ENCODE measurements around the gene ABCC3.

Gene ABCC3

DNA sequence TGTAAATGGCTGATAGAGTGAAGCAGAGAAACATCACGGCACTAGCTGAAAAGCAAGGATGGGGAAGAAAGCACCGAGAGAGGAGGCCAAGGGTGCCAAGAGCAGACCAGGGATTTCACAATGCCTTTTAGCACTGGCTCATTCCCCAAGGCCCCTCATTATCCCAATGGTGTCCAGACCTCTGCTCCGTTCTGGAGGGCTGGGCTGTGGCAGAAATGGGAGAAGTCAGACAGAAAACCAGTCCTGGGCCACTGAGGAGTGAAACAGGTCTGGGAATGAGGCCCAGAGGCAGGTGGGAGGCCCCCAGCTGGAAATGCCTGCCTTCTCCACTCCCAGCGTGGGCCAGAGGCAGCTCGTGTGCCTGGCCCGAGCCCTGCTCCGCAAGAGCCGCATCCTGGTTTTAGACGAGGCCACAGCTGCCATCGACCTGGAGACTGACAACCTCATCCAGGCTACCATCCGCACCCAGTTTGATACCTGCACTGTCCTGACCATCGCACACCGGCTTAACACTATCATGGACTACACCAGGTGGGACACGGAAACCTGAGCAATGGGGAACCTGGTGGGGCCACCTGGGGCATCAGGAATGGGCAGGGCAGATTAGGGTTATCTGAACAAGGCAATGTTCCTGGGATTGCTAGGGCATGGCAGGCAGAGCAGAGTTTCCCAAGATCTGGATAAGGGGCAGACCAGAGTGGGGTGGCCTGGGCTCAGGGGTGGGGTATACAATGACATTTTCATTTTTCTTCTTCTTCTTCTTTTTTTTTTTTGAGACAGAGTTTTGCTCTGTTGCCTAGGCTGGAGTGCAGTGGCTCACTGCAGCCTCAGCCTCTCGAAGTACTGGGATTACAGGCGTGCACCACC is 52.8 kb downstream of the ABCC3 start:
- Histone ChIP-seq H4K91ac (ENCODE audit: low read depth, low read length, poor library complexity) (no peak overlapping the region), H3K27ac (replicated peaks; ENCODE audit: low read length) (no peak overlapping the region)
- WGBS, 2 donors (ENCODE audit: extremely low coverage in 2 of 2, insufficient read length in 2 of 2, insufficient replicate concordance in 1 of 2), result no CpG with 5 or more reads among the region's 16 CpGs

GRCh38 chr17:50688245-50688644 is 53.6 kb downstream of the ABCC3 start:
- no CpG with 5 or more reads among the region's 3 CpGs for WGBS, 2 donors (ENCODE audit: extremely low coverage in 2 of 2, insufficient read length in 2 of 2, insufficient replicate concordance in 1 of 2)
- no peak overlapping the region for H3K27ac ChIP-seq (replicated peaks; ENCODE audit: low read length)

More for the DNA sequence above, 52.8 kb downstream of the ABCC3 start:
- no peak overlapping the region for H3K4me2 ChIP-seq (ENCODE audit: insufficient read depth, low read length, poor library complexity, severe bottlenecking)
- no peak overlapping the region for H3K4ac ChIP-seq (ENCODE audit: low read length)
- no peaks in the 10 kb centered on the region for H3K79me1 ChIP-seq (ENCODE audit: low read depth, low read length)
- peaks cover 0 to 2% of the 10 kb centered on the region in 2 donors for H3K36me3 ChIP-seq (replicated peaks in 1 of 2; ENCODE audit: control insufficient read depth in 2 of 2, insufficient read depth in 2 of 2, low read length in 2 of 2)
- peaks cover 45 to 46% of the 10 kb centered on the region in 2 donors for H3K4me1 ChIP-seq (ENCODE audit: control insufficient read depth in 2 of 2, insufficient read depth in 1 of 2, low read depth in 1 of 2, low read length in 2 of 2)
- H3K14ac ChIP-seq (ENCODE audit: low read length), result no peak overlapping the region
- H2BK12ac ChIP-seq (ENCODE audit: low read length), result peak overlapping the region; percentile 27
- H4K8ac ChIP-seq (ENCODE audit: low read depth, low read length), result peak overlapping the region; percentile 10
- H3K4me3 ChIP-seq (ENCODE audit: low read length in 2 of 2), result no peak overlapping the region
- peak overlapping the region; percentile 8 for H2BK15ac ChIP-seq (ENCODE audit: low read length)
- no peak overlapping the region for H3K23ac ChIP-seq (ENCODE audit: low read depth, low read length, poor library complexity)
- H2BK120ac ChIP-seq (ENCODE audit: low read depth, low read length), result no peak overlapping the region
- no peak overlapping the region for H3K9ac ChIP-seq (ENCODE audit: low read depth, low read length, poor library complexity)
- H3K18ac ChIP-seq (ENCODE audit: low read length), result peak overlapping the region; percentile 84
- no peak overlapping the region for H2BK5ac ChIP-seq (ENCODE audit: low read length)
- peak overlapping the region; percentile 67 for H2AK5ac ChIP-seq (ENCODE audit: low read depth, low read length)
- no peaks in the 10 kb centered on the region for H3K27me3 ChIP-seq (ENCODE audit: control insufficient read depth in 3 of 3, insufficient read depth in 3 of 3, low read depth in 1 of 3, low read length in 3 of 3)
- DNase-seq (ENCODE audit: low spot score), result no peak
- peak overlapping the region; percentile 42 for H2AFZ ChIP-seq (ENCODE audit: low read length)
- no peaks in the 10 kb centered on the region for H3K9me3 ChIP-seq (replicated peaks in 1 of 2; ENCODE audit: control insufficient read depth in 2 of 2, insufficient read depth in 1 of 2, low read depth in 1 of 2, low read length in 2 of 2)

DNA sequence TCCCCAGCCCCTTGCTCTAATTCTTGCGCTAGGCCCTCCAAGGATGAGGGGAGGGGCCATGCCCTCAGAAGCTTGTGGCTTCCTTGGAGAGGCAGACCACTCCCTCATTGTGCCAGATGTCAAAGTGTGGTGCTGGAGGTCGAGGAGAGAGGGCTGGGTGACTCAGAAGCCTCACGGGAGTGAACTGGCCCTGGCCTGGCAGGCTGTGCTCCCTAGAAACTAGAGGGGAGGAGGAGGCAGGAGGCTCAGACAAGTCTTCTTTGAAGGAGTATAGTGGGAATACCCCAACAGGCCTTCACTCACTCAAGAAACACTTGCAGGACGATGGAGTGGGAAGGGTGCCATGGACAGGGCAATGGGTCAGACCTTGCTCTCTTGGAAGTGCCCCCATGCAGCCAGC is 54.6 kb downstream of the ABCC3 start:
- Histone ChIP-seq H3K36me3 (replicated peaks in 1 of 2; ENCODE audit: control insufficient read depth in 2 of 2, insufficient read depth in 2 of 2, low read length in 2 of 2) (peaks cover 2 to 18% of the 10 kb centered on the region in 2 donors), H2BK15ac (ENCODE audit: low read length) (peak overlapping the region; percentile 16), H3K14ac (ENCODE audit: low read length) (no peak overlapping the region), H2BK120ac (ENCODE audit: low read depth, low read length) (no peak overlapping the region), H3K4me1 (ENCODE audit: control insufficient read depth in 2 of 2, insufficient read depth in 1 of 2, low read depth in 1 of 2, low read length in 2 of 2) (peaks cover 43 to 45% of the 10 kb centered on the region in 2 donors), H3K4me3 (ENCODE audit: low read length in 2 of 2) (no peak overlapping the region), H2AFZ (ENCODE audit: low read length) (peak overlapping the region; percentile 85), H3K9ac (ENCODE audit: low read depth, low read length, poor library complexity) (peak overlapping the region; percentile 56), H4K8ac (ENCODE audit: low read depth, low read length) (no peak overlapping the region), H2AK5ac (ENCODE audit: low read depth, low read length) (peak overlapping the region; percentile 24), H3K4me2 (ENCODE audit: insufficient read depth, low read length, poor library complexity, severe bottlenecking) (no peak overlapping the region), H2BK12ac (ENCODE audit: low read length) (peak overlapping the region; percentile 84), H3K9me3 (replicated peaks in 1 of 2; ENCODE audit: control insufficient read depth in 2 of 2, insufficient read depth in 1 of 2, low read depth in 1 of 2, low read length in 2 of 2) (no peaks in the 10 kb centered on the region), H3K27ac (replicated peaks; ENCODE audit: low read length) (peak overlapping the region; percentile 99), H3K27me3 (ENCODE audit: control insufficient read depth in 3 of 3, insufficient read depth in 3 of 3, low read depth in 1 of 3, low read length in 3 of 3) (no peaks in the 10 kb centered on the region), H2BK5ac (ENCODE audit: low read length) (peak overlapping the region; percentile 35), H3K79me1 (ENCODE audit: low read depth, low read length) (no peaks in the 10 kb centered on the region), H3K4ac (ENCODE audit: low read length) (no peak overlapping the region), H4K91ac (ENCODE audit: low read depth, low read length, poor library complexity) (no peak overlapping the region), H3K23ac (ENCODE audit: low read depth, low read length, poor library complexity) (no peak overlapping the region), H3K18ac (ENCODE audit: low read length) (peak overlapping the region; percentile 93)
- no CpG with 5 or more reads among the region's 4 CpGs for WGBS, 2 donors (ENCODE audit: extremely low coverage in 2 of 2, insufficient read length in 2 of 2, insufficient replicate concordance in 1 of 2)
- DNase-seq (ENCODE audit: low spot score), result no peak

More at GRCh38 chr17:50688245-50688644, 53.6 kb downstream of the ABCC3 start:
- Histone ChIP-seq H4K8ac (ENCODE audit: low read depth, low read length) (no peak overlapping the region), H2BK12ac (ENCODE audit: low read length) (no peak overlapping the region), H2BK120ac (ENCODE audit: low read depth, low read length) (no peak overlapping the region), H3K23ac (ENCODE audit: low read depth, low read length, poor library complexity) (no peak overlapping the region), H3K14ac (ENCODE audit: low read length) (no peak overlapping the region), H3K4me1 (ENCODE audit: control insufficient read depth in 2 of 2, insufficient read depth in 1 of 2, low read depth in 1 of 2, low read length in 2 of 2) (peaks cover 45 to 48% of the 10 kb centered on the region in 2 donors), H3K9me3 (replicated peaks in 1 of 2; ENCODE audit: control insufficient read depth in 2 of 2, insufficient read depth in 1 of 2, low read depth in 1 of 2, low read length in 2 of 2) (no peaks in the 10 kb centered on the region), H2AFZ (ENCODE audit: low read length) (no peak overlapping the region), H2BK5ac (ENCODE audit: low read length) (no peak overlapping the region), H3K4me3 (ENCODE audit: low read length in 2 of 2) (no peak overlapping the region), H3K79me1 (ENCODE audit: low read depth, low read length) (no peaks in the 10 kb centered on the region), H3K4me2 (ENCODE audit: insufficient read depth, low read length, poor library complexity, severe bottlenecking) (no peak overlapping the region), H3K27me3 (ENCODE audit: control insufficient read depth in 3 of 3, insufficient read depth in 3 of 3, low read depth in 1 of 3, low read length in 3 of 3) (no peaks in the 10 kb centered on the region), H3K36me3 (replicated peaks in 1 of 2; ENCODE audit: control insufficient read depth in 2 of 2, insufficient read depth in 2 of 2, low read length in 2 of 2) (peaks cover 2 to 10% of the 10 kb centered on the region in 2 donors), H3K4ac (ENCODE audit: low read length) (no peak overlapping the region), H3K9ac (ENCODE audit: low read depth, low read length, poor library complexity) (no peak overlapping the region), H2AK5ac (ENCODE audit: low read depth, low read length) (no peak overlapping the region), H4K91ac (ENCODE audit: low read depth, low read length, poor library complexity) (no peak overlapping the region), H2BK15ac (ENCODE audit: low read length) (no peak overlapping the region), H3K18ac (ENCODE audit: low read length) (no peak overlapping the region)
- DNase-seq (ENCODE audit: low spot score), result no peak

Measured in neuronal stem cell (in vitro differentiated cells).